Fibroblast of the aortic adventitia (primary cell): ENCODE data around the gene MED22. TPM values are rescaled to one million over a fixed set of nuclear protein-coding genes. Genes with fewer than 3 reads are reported as not detected.
A peak's percentile ranks its signal among the peaks of the same experiment; 100 is the strongest.
"Not testable (repeated sequence)": the region's sequence is repeated elsewhere in the genome, so short reads cannot be mapped to it uniquely, and the experiment has no call there.

Experiments
- DNase-seq: peaks from one replicate; pipeline ENCODE4 v3.0.0-alpha.2; 2010; ENCODE audit warnings: low read depth
- H3K4me3 ChIP-seq: 2 replicates; pipeline ENCODE4 v1.5.1; 2011; ENCODE audit warnings: low read depth, mild to moderate bottlenecking, control low read depth, low read length, moderate library complexity
- total RNA-seq: library from RNA; depleted of rRNA; stranded (reverse); fragments of >200 nt; gene quantifications from 2 replicates; pipeline ENCODE4 v1.2.3, GENCODE V29; 2012; ENCODE audit warnings: low replicate concordance
- TF ChIP-seq, protein P1 (sequence below): IDR thresholded peaks from 2 replicates; pipeline ENCODE4 v1.5.1; 2011; ENCODE audit warnings: mild to moderate bottlenecking, low read length, control low read depth, inconsistent platforms; ENCODE audit not compliant: insufficient read depth

Gene MED22
- total RNA-seq, 1 donor = 17.7 TPM

DNA sequence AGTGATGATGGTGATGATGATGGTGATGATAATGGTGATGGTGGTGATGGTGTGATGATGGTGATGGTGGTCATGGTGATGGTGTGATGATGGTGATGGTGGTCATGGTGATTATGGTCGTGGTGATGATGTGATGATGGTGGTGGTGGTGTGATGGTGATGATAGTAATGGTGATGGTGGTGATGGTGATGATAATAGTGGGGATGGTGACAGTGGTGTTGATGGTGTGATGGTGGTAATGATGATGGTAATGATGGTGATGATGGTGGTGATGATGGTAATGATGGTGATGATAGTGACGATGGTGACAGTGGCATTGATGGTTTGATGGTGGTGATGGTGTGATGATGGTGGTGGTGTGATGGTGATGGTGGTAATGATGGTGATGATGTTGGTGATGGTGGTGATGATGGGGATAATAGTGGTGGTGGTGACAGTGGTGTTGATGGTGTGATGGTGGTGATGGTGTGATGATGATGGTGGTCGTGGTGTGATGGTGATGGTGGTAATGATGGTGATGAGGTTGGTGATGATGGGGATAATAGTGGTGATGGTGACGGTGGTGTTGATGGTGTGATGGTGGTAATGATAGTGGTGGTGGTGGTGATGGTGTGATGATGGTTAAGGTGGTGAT is 34.7 kb upstream of the MED22 start:
- no peak for DNase-seq
- TF ChIP-seq, protein P1, sequence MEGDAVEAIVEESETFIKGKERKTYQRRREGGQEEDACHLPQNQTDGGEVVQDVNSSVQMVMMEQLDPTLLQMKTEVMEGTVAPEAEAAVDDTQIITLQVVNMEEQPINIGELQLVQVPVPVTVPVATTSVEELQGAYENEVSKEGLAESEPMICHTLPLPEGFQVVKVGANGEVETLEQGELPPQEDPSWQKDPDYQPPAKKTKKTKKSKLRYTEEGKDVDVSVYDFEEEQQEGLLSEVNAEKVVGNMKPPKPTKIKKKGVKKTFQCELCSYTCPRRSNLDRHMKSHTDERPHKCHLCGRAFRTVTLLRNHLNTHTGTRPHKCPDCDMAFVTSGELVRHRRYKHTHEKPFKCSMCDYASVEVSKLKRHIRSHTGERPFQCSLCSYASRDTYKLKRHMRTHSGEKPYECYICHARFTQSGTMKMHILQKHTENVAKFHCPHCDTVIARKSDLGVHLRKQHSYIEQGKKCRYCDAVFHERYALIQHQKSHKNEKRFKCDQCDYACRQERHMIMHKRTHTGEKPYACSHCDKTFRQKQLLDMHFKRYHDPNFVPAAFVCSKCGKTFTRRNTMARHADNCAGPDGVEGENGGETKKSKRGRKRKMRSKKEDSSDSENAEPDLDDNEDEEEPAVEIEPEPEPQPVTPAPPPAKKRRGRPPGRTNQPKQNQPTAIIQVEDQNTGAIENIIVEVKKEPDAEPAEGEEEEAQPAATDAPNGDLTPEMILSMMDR = no peak
- no peak overlapping the region for H3K4me3 ChIP-seq

DNA sequence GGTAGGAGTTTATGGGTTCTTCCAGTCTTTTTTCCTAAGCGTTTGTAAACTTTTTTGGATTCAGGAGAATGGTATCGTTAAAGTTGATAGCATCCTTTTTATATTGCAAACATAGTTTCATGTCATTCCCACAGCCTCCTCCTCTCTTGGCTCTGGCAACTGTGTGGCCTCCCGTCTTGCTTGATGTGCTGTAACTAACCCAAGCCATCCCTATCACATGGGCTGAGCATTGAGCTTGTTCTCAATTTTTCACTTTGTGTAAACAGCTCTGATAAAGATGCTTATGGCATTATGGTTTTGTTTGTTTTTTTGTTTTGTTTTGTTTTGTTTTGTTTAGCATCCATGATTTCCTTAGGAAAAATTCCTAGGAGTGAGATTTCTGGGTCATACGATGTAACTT is 32.8 kb upstream of the MED22 start:
- TF ChIP-seq, protein P1 = no peak
- no peak for DNase-seq
- H3K4me3 ChIP-seq = no peak overlapping the region

- no peak for DNase-seq
- TF ChIP-seq, protein P1 = no peak
- H3K4me3 ChIP-seq = no peak overlapping the region
Measured at GRCh38 chr9:133379153-133380086, 31.5 kb upstream of the MED22 start.

DNA sequence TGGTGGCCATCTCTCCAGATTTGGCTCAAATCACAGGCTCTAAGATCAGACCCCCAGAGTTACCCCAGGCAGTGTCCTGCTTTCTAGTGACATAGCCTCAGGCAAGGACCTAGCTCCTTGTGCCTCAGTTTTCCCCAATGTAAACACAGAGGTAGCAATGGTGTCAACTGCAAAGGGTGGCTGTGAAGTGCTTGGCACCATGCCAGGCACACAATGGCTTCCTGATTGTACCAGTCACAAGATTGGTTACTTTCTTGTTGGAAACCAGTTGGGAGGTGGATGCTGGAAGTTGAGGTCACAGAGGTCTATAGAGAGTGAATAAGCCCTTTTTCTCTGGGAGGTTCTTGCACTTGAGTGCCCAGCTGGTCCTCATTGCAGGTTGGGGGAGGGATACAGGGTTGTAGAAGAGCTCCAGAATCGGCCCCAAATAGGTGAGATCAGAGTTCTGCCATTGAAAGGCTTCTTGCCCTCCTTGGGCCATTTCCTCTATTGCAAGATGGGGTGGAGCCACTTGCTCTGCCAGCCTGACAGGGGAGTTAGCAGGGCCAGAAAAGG is 30.6 kb upstream of the MED22 start:
- TF ChIP-seq, protein P1 = no peak
- DNase-seq = no peak
- no peak overlapping the region for H3K4me3 ChIP-seq

DNA sequence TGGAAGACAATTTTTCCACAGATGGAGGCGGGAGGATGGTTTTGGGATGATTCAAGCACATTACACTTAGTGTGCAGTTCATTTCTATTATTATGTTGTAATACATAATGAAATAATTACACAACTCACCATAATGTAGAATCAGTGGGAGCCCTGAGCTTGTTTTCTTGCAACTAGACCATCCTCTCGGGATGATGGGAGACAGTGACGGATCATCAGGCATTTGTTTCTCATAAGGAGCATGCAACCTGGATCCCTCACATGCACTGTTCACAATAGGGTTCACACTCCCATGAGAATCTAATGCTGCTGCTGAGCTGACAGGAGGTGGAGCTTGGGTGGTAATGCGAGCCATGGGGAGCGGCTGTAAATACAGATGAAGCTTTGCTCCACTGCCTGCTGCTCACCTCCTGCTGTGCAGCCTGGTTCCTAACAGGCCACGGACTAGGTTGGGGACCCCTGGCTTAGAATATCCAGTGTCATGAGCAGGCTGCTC is 29.8 kb upstream of the MED22 start:
- TF ChIP-seq, protein P1 = no peak
- peak; percentile 45 for DNase-seq
- H3K4me3 ChIP-seq = no peak overlapping the region

- DNase-seq, H3K4me3 ChIP-seq: not testable (repeated sequence)
Measured at GRCh38 chr9:133377280-133377679, 29.3 kb upstream of the MED22 start.
